AG08395 (cell line): ENCODE results near the gene CHAD.
"Not testable (repeated sequence)": the region's sequence is repeated elsewhere in the genome, so short reads cannot be mapped to it uniquely, and the experiment has no call there.

Source experiments
- DNase-seq: peaks from one replicate; pipeline ENCODE4 v3.0.0; 2012; ENCODE audit warnings: mixed read lengths, low spot score

CHAD gene

GRCh38 chr17:50473901-50474300 is 5.2 kb upstream of the CHAD start:
- no peak for DNase-seq

- DNase-seq, result not testable (repeated sequence)
These were observed 4.1 kb upstream of the CHAD start for GRCh38 chr17:50472761-50473161.

GRCh38 chr17:50472286-50472685 is 3.6 kb upstream of the CHAD start:
- DNase-seq, result no peak

DNA sequence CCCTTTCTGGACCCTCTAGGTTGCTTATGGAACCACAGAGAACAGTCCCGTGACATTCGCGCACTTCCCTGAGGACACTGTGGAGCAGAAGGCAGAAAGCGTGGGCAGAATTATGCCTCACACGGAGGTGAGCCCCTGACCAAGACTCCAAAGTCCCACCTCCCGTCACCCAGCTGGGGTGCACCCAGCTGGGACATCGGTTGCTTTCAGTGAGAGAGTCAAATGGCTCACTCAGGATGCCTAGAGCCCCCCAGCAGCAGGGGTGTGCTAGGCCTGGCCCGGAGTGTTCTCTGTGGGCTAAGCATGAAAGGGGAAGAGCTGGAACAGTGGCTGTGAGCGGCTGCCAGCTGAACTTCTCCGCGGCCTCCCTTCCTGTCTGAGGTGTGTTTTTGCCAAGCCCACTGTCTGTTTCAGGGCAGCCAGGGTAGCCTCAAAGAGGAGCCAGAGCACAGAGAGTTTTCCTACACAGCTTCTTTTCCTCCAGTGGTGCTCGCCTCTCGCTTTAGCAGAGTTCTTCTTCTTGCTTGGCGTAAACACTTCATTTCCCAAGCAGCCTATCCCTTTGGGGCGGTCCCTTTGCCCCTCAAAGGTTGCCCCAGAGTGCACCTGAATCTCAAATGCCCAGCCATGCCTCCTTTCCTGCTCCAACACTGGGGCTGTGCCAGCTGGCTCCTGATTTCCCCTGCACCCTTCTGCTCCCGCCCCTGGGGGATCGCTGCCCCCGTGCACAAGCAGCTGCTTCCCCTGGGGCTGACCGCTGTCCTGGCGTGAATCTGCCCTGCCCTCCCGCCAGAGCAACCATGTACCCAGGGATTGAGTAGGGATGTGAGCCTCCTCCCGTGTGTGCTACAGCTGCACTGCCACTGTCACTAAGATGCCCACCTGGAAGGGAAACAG is 2.6 kb upstream of the CHAD start:
- DNase-seq, result no peak

GRCh38 chr17:50470426-50470825 is 1.7 kb upstream of the CHAD start:
- no peak for DNase-seq

DNA sequence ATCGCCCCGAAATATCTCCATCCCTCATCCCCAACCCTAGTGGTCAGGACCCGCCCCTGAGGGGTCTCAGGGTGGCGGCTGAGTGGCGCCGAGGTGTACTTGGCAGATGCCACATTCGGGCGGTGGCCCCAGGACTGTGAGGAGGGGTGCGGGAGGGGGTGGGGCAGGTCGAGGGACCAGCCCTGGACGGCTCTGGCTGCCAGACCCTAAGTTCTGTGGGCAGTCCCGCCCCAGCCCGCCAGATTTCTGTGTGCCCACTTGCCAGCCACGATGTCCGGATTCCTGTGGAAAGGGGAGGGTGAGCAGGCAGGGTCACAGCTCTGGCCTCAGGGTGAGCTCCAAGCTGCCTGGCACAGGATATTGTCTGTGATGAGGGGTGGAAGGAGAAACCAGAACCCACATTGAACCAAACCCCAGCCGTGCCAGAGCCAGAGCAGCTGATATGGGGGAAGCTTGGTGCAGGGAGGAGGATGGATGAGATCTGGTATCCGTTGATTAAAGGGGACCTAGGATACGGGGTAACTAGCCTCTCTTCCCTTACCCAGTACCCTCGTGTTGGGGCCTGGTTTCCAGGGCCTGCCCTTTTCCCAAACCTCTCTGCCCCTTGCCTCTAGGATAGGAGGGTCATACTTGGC is 1.1 kb upstream of the CHAD start:
- DNase-seq, result no peak

DNA sequence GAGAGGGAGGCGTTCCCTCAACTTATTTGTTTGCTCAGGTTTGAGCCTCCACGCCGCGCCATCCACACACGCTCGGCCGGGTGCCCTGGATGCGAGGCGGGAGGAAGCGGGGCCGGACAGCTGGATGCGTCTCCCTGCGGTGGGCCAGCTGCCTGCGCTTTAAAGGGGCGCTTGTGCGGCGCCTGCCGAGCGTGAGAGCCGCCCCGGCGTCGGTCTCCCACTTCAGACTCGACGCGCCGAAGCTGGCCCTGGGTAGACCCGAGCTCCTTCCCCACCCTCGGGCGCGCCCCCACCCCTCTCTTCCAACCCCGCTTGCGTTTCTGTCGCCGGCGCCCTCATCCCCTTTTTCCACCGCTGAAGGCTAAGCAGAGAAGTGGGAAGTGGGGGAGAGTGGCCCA is 527 bp upstream of the CHAD start:
- no peak for DNase-seq

GRCh38 chr17:50467855-50468303 is 801 bp downstream of the CHAD start:
- no peak for DNase-seq

DNA sequence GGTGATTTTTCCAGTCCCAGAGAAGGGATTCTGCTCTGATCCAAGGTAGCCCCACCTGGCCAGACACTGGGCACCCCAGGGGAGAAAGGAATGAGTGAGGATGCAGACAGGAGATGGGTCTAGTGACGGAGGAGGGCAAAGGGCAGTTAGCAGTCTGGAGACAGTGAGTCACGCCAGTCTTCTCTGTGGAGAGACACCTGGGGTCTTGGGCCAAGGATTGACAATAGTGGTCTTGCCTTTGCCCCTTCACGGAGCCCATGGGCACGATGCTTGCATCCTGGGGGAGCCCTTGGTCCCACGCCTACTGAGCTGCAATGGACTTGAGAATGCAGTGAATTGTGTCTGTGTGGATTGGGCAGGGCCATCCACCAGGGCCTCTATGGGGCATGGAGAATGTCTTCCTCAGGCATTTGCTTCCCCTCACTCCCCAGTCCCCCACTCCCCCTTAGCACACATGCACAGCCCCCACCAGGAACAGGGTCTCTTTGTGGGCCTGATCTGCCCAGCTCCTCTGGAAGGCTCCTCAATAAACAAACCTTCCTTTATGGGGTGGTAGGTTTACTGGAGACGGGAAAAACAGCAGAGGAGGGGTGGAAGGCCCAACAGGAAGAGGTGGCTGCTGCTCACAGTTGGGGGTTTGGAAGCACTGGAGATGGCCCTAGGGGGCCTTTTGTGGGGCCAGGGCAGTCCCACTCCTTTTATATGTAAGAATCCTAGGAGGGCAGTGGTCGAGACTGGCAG is 1.4 kb downstream of the CHAD start:
- DNase-seq, result no peak

DNA sequence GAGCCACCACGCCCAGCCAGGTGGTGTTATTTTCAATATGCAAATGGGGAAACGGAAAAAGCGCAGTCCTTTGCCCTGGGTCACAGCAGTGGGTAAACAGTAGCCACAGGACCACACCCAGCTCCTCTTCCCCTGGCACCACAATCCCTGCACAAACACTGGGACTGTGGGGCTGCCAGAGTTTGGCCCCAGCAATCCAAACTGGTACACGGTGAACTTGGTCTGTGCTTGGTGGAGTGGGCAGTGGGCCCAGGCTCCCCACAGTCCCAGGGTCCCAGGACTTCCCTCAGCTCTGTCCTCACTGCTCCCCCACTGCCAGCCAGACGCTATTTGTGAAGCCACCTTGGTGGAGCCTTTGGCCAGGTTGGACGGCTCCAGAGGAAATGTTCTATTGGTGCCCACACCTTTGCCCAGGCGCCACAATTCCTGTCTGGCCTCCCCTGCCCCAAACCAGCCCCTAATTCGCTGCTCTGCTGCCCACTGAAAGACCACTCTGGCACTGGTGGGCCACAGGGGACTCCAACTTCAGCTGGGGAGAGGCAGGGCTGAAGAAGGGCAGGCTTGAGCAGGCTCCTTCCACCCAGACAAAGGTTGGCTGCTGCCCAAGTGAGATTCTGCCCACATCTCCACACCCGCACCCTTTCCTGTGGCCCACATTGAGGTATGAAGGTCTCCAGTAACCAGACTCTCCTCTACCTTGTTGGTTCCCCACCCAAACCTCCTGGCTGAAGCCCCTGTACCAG is 2.1 kb downstream of the CHAD start:
- no peak for DNase-seq

GRCh38 chr17:50465635-50466034 is 3.0 kb downstream of the CHAD start:
- no peak for DNase-seq

DNA sequence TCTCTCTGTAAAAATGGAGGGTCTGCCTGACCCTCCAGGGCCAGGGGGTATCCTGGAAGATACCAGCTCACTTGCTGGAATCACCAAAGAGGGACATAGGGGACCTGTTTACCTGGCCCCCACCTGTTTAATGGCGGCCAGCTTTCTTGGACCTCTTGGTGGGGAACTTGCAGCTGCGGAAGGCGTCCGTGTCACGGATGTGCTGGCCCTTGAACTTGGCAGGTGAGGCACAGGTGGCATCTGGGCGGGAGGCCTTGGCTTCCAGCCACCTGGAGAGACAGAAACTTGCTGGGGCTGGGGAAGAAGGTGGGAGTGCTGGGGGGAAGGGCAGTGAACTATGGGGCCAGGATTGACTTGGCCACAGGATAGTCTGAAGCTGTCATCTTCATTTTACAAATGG is 3.5 kb downstream of the CHAD start:
- no peak for DNase-seq

DNA sequence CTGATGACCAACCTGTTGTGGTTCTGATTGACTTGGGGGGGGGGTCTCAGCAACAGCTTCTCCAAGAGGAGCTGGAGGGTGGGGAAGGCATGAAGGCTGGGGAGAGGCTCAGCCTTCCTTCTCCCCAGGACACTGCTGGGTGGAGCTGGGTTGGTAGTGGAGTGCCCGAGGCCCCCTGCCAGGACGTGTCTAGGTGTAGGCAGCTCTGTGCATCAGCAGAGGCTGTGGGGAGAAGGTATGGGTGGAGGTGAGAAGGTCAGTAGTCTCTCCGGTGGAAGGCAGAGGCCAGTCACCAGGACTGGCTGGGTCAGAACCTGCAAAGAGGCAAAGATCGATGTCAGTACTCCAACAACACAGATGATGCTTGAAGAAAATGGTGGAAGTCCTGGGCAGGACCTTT is 3.9 kb downstream of the CHAD start:
- DNase-seq, result no peak

DNA sequence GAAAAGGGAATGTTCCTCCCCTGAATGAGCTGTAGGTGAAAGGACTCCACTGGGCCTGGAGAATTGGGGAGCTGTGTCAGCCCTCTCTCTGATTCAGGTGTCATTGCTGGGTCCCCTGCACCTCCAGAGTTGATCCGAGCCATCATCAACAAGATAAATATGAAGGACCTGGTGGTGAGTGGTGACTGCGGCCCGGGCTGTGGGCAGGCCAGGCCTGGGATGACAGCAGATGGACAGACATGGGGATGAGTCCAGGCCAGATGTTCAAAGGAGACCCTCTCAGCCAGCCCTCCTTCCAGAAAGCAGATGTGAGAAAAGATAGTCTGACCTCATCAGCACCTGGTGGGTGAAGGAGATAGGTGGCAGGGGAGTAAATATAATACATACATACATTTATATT is 4.6 kb downstream of the CHAD start:
- DNase-seq, result no peak

- no peak for DNase-seq
These were observed 6.2 kb downstream of the CHAD start for GRCh38 chr17:50462446-50462845.

DNA sequence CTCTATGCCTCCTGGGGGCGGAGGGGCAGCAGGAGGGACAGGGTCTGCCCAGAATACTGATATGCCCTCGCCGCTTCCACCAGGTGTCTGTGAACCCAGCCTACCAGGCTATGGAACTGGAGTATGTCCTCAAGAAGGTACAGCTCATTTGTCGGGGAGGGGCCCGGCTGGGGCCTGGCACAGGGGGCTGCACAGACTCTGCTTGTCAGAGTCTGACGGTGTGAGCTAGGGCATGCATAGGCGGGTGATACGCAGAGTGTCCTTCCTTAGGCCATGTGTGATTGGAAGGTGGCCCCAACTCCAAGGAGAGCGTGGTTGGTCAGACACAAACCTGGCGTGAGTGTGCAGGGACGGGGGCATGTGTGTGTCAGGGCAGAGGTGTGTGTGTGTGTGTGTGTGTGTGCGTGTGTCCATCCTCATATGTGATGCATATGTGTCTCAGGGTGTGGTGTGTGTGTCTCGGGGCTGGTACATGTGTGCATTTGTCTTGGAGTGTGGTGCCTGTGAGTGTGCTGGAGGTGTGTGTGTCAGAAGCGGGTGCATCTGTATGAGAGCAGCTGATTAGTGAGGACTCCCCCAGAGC is 7.0 kb downstream of the CHAD start:
- DNase-seq, result no peak

DNA sequence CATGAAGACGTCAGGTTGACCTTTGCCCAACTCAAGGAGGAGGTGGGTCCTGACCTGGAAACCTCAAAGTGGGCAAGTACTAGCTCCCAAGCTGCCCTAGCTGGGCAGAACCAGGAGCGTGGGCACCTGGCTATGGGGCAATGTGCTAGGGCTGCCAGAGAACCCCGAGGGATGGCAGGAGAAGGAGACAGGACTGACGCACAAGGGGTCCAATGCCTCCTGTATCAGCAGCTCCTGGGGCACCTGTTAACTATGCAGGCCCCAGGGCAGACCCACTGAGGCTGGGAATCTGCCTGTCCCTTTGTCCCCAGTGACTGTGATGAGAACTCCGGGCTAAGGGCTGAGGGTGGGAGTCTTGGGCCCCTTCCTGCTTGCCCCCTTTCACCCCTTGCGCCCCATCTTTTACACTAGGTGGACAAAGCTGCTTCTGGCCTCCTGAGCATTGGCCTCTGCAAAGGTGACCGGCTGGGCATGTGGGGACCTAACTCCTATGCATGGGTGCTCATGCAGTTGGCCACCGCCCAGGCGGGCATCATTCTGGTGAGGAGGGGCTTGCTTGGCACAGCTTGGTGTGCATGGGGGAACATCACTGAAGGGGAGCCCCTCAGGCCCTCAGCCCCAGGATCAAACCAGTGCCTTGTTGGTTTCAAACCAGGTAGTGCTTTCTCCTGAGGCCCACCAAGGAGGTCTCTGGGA is 7.7 kb downstream of the CHAD start:
- no peak for DNase-seq

DNA sequence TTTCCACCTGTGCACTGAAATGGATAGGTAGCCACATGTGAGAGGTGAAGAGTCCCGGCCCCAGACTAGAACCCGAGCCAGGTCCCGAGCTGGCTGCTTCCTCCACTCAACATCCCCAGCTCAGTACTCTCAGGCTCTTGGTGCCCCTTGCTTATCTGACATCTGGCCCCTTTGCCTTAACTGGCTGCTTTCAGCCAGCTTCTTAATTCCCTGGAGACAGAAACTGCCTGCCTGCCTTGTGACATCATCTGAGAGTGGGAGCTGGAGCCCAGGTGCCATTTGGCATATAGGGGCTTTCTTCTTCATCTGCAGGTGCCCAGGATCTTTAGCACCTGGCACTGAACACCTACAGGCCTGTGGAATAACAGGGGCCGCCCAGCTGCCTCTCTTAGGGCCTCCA is 8.9 kb downstream of the CHAD start:
- no peak for DNase-seq

GRCh38 chr17:50458701-50459676 is 9.7 kb downstream of the CHAD start:
- no peak for DNase-seq

DNA sequence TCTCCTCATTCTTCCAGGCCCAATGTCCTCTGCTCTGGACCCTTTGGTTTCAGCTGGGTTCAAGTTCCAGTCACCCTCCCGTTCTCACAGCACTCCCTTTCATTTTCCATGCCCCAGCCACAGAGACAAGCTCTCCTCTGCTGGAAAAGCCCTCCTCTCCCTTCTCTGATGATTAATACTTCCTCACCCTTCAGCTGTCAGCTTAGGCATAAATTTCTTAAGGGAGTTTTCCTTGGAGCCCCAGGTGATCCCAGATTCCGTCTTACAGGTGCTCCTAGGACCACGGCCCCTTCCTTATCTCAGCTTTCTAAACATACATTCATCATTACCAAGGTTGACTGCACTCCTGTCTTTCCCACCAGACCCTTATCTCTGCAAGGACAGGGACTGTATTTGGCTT is 10.4 kb downstream of the CHAD start:
- DNase-seq, result no peak
